ENCODE measurements around the gene TENM4. TPM values are rescaled to one million over a fixed set of nuclear protein-coding genes. Genes with fewer than 3 reads are reported as not detected.

TENM4 gene
- total RNA-seq, 1 experiment from 2014 or later: 9.9 TPM

GRCh38 chr11:79241205-79241851 is 199.5 kb downstream of the TENM4 start:
- H3K27ac Mint-ChIP-seq (ENCODE audit: low read depth, unreplicated experiment): no peak overlapping the region
- peaks cover 21% of the 10 kb centered on the region for H3K4me1 Mint-ChIP-seq (ENCODE audit: insufficient read depth, unreplicated experiment)
- no peaks in the 10 kb centered on the region for H3K27me3 Mint-ChIP-seq (ENCODE audit: insufficient read depth, unreplicated experiment)
- H3K9me3 Mint-ChIP-seq (ENCODE audit: unreplicated experiment): no peaks in the 10 kb centered on the region
- no peak overlapping the region for H3K4me3 Mint-ChIP-seq (ENCODE audit: unreplicated experiment)
- POLR2A ChIA-PET: no interaction called here
- DNase-seq (ENCODE audit: unreplicated experiment): no peak
- CTCF ChIA-PET: interaction anchor here (0.7 kb wide), 2 partner anchors 20 to 365 kb away, joined by 3 to 4 read pairs; no protein-coding TSS in a partner anchor
- intact Hi-C loops (cut with micrococcal nuclease): loop anchor here (10.0 kb wide), 1 partner anchor 223 kb away; no protein-coding TSS in a partner anchor
- no peak for TF ChIP-seq CTCF (IDR thresholded peaks at IDR 0.05; ENCODE audit: unreplicated experiment)
- no peaks in the 10 kb centered on the region for H3K36me3 Mint-ChIP-seq (ENCODE audit: insufficient read depth, unreplicated experiment)
- no TSS peak for BruUV-seq (replicated peaks)

GRCh38 chr11:79237703-79238102 is 203.1 kb downstream of the TENM4 start:
- ChIA-PET CTCF (interaction anchor here (0.8 to 1.0 kb wide), 3 partner anchors 39 to 158 kb away, joined by 3 to 6 read pairs (median 3); no protein-coding TSS in a partner anchor), POLR2A (no interaction called here)
- no peak for DNase-seq (ENCODE audit: unreplicated experiment)
- H3K4me3 Mint-ChIP-seq (ENCODE audit: unreplicated experiment): no peak overlapping the region
- H3K4me1 Mint-ChIP-seq (ENCODE audit: insufficient read depth, unreplicated experiment): peaks cover 5% of the 10 kb centered on the region
- no TSS peak for BruUV-seq (replicated peaks)
- H3K27ac Mint-ChIP-seq (ENCODE audit: low read depth, unreplicated experiment): no peak overlapping the region
- no peak for TF ChIP-seq CTCF (IDR thresholded peaks at IDR 0.05; ENCODE audit: unreplicated experiment)
- H3K36me3 Mint-ChIP-seq (ENCODE audit: insufficient read depth, unreplicated experiment): no peaks in the 10 kb centered on the region
- H3K9me3 Mint-ChIP-seq (ENCODE audit: unreplicated experiment): no peaks in the 10 kb centered on the region
- H3K27me3 Mint-ChIP-seq (ENCODE audit: insufficient read depth, unreplicated experiment): no peaks in the 10 kb centered on the region
- intact Hi-C loops (cut with micrococcal nuclease): no loop called here

- intact Hi-C loops (cut with micrococcal nuclease): no loop called here
- no peaks in the 10 kb centered on the region for H3K27me3 Mint-ChIP-seq (ENCODE audit: insufficient read depth, unreplicated experiment)
- no peaks in the 10 kb centered on the region for H3K36me3 Mint-ChIP-seq (ENCODE audit: insufficient read depth, unreplicated experiment)
- no peaks in the 10 kb centered on the region for H3K9me3 Mint-ChIP-seq (ENCODE audit: unreplicated experiment)
- no TSS peak for BruUV-seq (replicated peaks)
- no peak overlapping the region for H3K27ac Mint-ChIP-seq (ENCODE audit: low read depth, unreplicated experiment)
- DNase-seq (ENCODE audit: unreplicated experiment): no peak
- peaks cover 5% of the 10 kb centered on the region for H3K4me1 Mint-ChIP-seq (ENCODE audit: insufficient read depth, unreplicated experiment)
- ChIA-PET POLR2A (no interaction called here), CTCF (interaction anchor here (0.9 to 1.2 kb wide), 3 partner anchors 40 to 137 kb away, joined by 3 to 6 read pairs (median 4); no protein-coding TSS in a partner anchor)
- no peak for TF ChIP-seq CTCF (IDR thresholded peaks at IDR 0.05; ENCODE audit: unreplicated experiment)
- H3K4me3 Mint-ChIP-seq (ENCODE audit: unreplicated experiment): no peak overlapping the region
Measured at GRCh38 chr11:79237091-79237490, 203.7 kb downstream of the TENM4 start.

GRCh38 chr11:79236541-79236971 is 204.3 kb downstream of the TENM4 start:
- Mint-ChIP-seq H3K4me1 (ENCODE audit: insufficient read depth, unreplicated experiment) (peaks cover 5% of the 10 kb centered on the region), H3K27ac (ENCODE audit: low read depth, unreplicated experiment) (no peak overlapping the region), H3K4me3 (ENCODE audit: unreplicated experiment) (no peak overlapping the region), H3K36me3 (ENCODE audit: insufficient read depth, unreplicated experiment) (no peaks in the 10 kb centered on the region), H3K9me3 (ENCODE audit: unreplicated experiment) (no peaks in the 10 kb centered on the region), H3K27me3 (ENCODE audit: insufficient read depth, unreplicated experiment) (no peaks in the 10 kb centered on the region)
- intact Hi-C loops (cut with micrococcal nuclease): no loop called here
- ChIA-PET POLR2A (no interaction called here), CTCF (interaction anchor here (1.2 kb wide), 1 partner anchor 136 kb away, joined by 4 read pairs; no protein-coding TSS in a partner anchor)
- DNase-seq (ENCODE audit: unreplicated experiment): peak; percentile 30
- TF ChIP-seq CTCF (IDR thresholded peaks at IDR 0.05; ENCODE audit: unreplicated experiment): no peak
- no TSS peak for BruUV-seq (replicated peaks)

Measured in MCF 10A (cell line).